HG03159 (cell line): ENCODE results near the gene OR8G1.
"Not testable (repeated sequence)": the region's sequence is repeated elsewhere in the genome, so short reads cannot be mapped to it uniquely, and the experiment has no call there.

Source experiments
- ATAC-seq: cut with Tn5 transposase; IDR thresholded peaks from one replicate; pipeline ENCODE4 v1.9.1; 2021; ENCODE audit warnings: mild to moderate bottlenecking, moderate library complexity; ENCODE audit not compliant: unreplicated experiment

The OR8G1 gene

GRCh38 chr11:124240621-124241397 is at the start of gene OR8G1:
TSS of gene OR8G1 (plus strand) at chr11:124241095. CDS start at chr11:124249676, 8,581 bp downstream.
- ATAC-seq = no peak

- peak; percentile 87 for ATAC-seq
These were observed 47.5 kb upstream of the OR8G1 start for GRCh38 chr11:124193221-124194010.

GRCh38 chr11:124194293-124195188 is 46.4 kb upstream of the OR8G1 start:
- no peak for ATAC-seq

GRCh38 chr11:124195189-124195734 is 45.6 kb upstream of the OR8G1 start:
- peak; percentile 83 for ATAC-seq

GRCh38 chr11:124197999-124198398 is 42.9 kb upstream of the OR8G1 start:
- no peak for ATAC-seq

- ATAC-seq = no peak
These were observed 42.0 kb upstream of the OR8G1 start for GRCh38 chr11:124198897-124199296.

GRCh38 chr11:124199702-124200101 is 41.2 kb upstream of the OR8G1 start:
- no peak for ATAC-seq

GRCh38 chr11:124200671-124201070 is 40.2 kb upstream of the OR8G1 start:
- no peak for ATAC-seq

GRCh38 chr11:124202951-124203350 is 37.9 kb upstream of the OR8G1 start:
- no peak for ATAC-seq

GRCh38 chr11:124204008-124204407 is 36.9 kb upstream of the OR8G1 start:
- ATAC-seq = no peak

GRCh38 chr11:124207102-124207792 is 33.6 kb upstream of the OR8G1 start:
- no peak for ATAC-seq

GRCh38 chr11:124209824-124210357 is 31.0 kb upstream of the OR8G1 start:
- no peak for ATAC-seq

- no peak for ATAC-seq
These were observed 30.5 kb upstream of the OR8G1 start for GRCh38 chr11:124210421-124210820.

GRCh38 chr11:124211321-124211720 is 29.6 kb upstream of the OR8G1 start:
- no peak for ATAC-seq

GRCh38 chr11:124214027-124214426 is 26.9 kb upstream of the OR8G1 start:
- no peak for ATAC-seq

- ATAC-seq = no peak
These were observed 21.8 kb upstream of the OR8G1 start for GRCh38 chr11:124219126-124219525.

GRCh38 chr11:124222407-124222806 is 18.5 kb upstream of the OR8G1 start:
- ATAC-seq = no peak

- not testable (repeated sequence) for ATAC-seq
These were observed 16.1 kb upstream of the OR8G1 start for GRCh38 chr11:124224618-124225423.

GRCh38 chr11:124225471-124225870 is 15.4 kb upstream of the OR8G1 start:
- no peak for ATAC-seq
